Pancreas (tissue), 10 donors: ENCODE data around the gene LYZL2. TPM values are rescaled to one million over a fixed set of nuclear protein-coding genes. Genes with fewer than 3 reads are reported as not detected.

Source experiments
- ATAC-seq, 4 donors: fragments of 200-7000 bp; cut with Tn5 transposase; one replicate each; pipeline versions ENCODE4 v1.8.0 to v1.9.1; 2020; ENCODE audit warnings: mild to moderate bottlenecking in 4 of 4, moderate library complexity in 4 of 4
- DNase-seq, 6 donors: peaks; one replicate each; pipeline ENCODE4 v3.0.0-alpha.2; 2020
- FAIRE-seq: peaks from 2 replicates; lab custom pipeline; 2012; peaks lifted over from hg19 to GRCh38; lab: Jason Lieb, UNC
- H3K27ac ChIP-seq, 4 donors: fragments of 200-600 bp; sonication (generic); 1 replicate in 3 of 4; 2 replicates in 1 of 4; pipeline versions ENCODE4 v1.5.0 to v1.8.0; 2020
- H3K27me3 ChIP-seq, 4 donors: fragments of 200-600 bp; one replicate each; pipeline ENCODE4 v1.8.0; 2021
- H3K36me3 ChIP-seq, 3 donors: fragments of 200-600 bp; sonication (generic) in 1 of 3; one replicate each; pipeline versions ENCODE4 v1.5.0 to v1.8.0; 2020 to 2021
- H3K4me1 ChIP-seq, 3 donors: fragments of 200-600 bp; one replicate each; pipeline ENCODE4 v1.8.0; 2021
- H3K4me3 ChIP-seq, 4 donors: fragments of 200-600 bp; sonication (generic) in 2 of 4; one replicate each; pipeline versions ENCODE4 v1.5.0 to v1.8.0; 2020 to 2021
- H3K9me3 ChIP-seq, 4 donors: fragments of 200-600 bp; one replicate each; pipeline ENCODE4 v1.8.0; 2021
- CTCF ChIP-seq, 4 donors: fragments of 200-600 bp; sonication (generic) in 3 of 4; IDR thresholded peaks; one replicate each; pipeline versions ENCODE4 v1.5.0 to v1.8.0; 2021; ENCODE audit warnings: antibody characterized with exemption in 4 of 4
- WGBS, 2 donors: extraction: QIAGEN DNeasy Blood & Tissue Kit; methylation state at CpG; one replicate each; pipeline ENCODE4 v1.1.7; 2013; 5-methylcytosine and 5-hydroxymethylcytosine counted together
- intact Hi-C, 3 donors: fragments of 100-400 bp; cut with DNase I; formaldehyde crosslinking; loops; one replicate each; pipeline versions ENCODE4 v1.11.1 to v1.14.2; 2022
- polyA plus RNA-seq, 2 donors: library from polyadenylated mRNA; stranded (reverse); fragments of 200-250 nt; gene quantifications; one replicate each; pipeline ENCODE4 v1.2.3, GENCODE V29; 2013
- total RNA-seq, 6 donors: library from RNA; stranded (reverse); fragmentation: NEBNext Ultra II Directional in 4 of 6; extraction: Animal tissue kit (Norgen Biotek cat#: 25700) in 4 of 6; gene quantifications; one replicate each; pipeline versions ENCODE4 v1.2.1 to v1.2.4, GENCODE V29; 2021 to 2023
- donor health status: healthy with polysubstance abuse.
- donor health status: DM: no; HTN: no; CAD: no; lungs with moderate emphysema.
- donor health status: DM: no; HTN: no; CAD: no.
- donor health status: control.
- donor health status: control.
- donor health status: Bipolar disorder and iron deficiency.
- donor health status: DM: yes; HTN: yes; CAD: no.
- donor health status: DM: no; HTN: no; CAD: no.
- donor health status: DM: no; HTN: no; CAD: no.
- donor health status: DM: yes; HTN: yes; CAD: no.

LYZL2 gene
- total and polyA plus RNA-seq, 8 donors = not detected

DNA sequence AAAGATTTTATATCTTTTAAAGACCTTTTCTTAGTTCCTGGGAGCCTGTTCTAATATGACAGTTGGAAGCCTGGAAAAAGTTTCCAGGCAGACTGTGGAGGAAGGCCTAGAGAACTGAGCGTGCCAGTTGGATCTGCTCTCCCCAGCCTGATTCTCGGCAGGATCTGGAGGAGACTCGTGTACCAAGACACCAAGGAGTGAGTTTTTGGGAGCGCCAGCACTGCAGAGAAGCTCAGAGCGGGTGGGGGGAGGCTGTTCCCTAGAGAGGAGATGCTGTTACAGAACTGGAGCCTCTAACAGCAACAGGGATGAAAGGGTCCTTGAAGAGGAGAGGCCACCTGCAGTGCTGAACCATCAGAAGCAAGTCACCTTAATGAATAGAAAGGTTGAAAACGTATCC lies 52.9 kb downstream of the LYZL2 start:
- Histone ChIP-seq H3K36me3 (no peaks in the 10 kb centered on the region), H3K27ac (no peak overlapping the region), H3K9me3 (no peaks in the 10 kb centered on the region), H3K4me3 (no peak overlapping the region), H3K27me3 (no peaks in the 10 kb centered on the region), H3K4me1 (no peaks in the 10 kb centered on the region)
- no peak for TF ChIP-seq CTCF (IDR thresholded peaks at IDR 0.05)
- DNase-seq = no peak
- WGBS, 2 donors = 63 to 75% methylated on average over 6 of the region's 6 CpGs
- no peak for ATAC-seq
- intact Hi-C loops = no loop called here
- no peak for FAIRE-seq

GRCh38 chr10:30574432-30574796 lies 55.1 kb downstream of the LYZL2 start:
- H3K27me3 ChIP-seq = no peaks in the 10 kb centered on the region
- 79 to 94% methylated on average over 4 of the region's 4 CpGs for WGBS, 2 donors
- no peaks in the 10 kb centered on the region for H3K9me3 ChIP-seq
- no peaks in the 10 kb centered on the region for H3K4me1 ChIP-seq
- ATAC-seq (no peak), FAIRE-seq (no peak), DNase-seq (no peak)
- H3K36me3 ChIP-seq = no peaks in the 10 kb centered on the region
- no peak overlapping the region for H3K27ac ChIP-seq
- no peak overlapping the region for H3K4me3 ChIP-seq
- TF ChIP-seq CTCF (IDR thresholded peaks at IDR 0.05) = no peak
- intact Hi-C loops = no loop called here

GRCh38 chr10:30573721-30574431 lies 55.7 kb downstream of the LYZL2 start:
- intact Hi-C loops = no loop called here
- ATAC-seq (peak in 1 of 4 donors; percentile 29), DNase-seq (no peak)

DNA sequence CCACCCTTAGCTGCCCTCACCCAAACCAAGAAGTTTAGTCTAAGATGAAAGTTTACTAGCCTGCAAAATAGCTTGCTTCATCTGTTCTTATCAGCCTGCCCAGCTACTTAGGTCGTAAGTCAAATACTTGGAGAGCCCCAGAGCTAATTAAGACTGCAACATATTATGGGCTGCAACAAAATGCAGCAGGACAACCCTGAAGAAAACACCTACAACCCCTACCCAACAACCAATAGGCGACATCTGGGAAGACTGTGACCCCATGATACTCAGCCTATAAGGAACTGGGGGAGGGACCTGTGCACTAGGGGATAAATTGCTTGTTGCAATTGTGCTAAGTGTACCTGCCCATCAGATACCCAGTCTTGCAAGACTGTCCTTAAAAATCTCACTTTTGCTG lies 64.1 kb downstream of the LYZL2 start:
- no peak for FAIRE-seq

More at GRCh38 chr10:30573721-30574431, 55.7 kb downstream of the LYZL2 start:
- Histone ChIP-seq H3K4me1 (no peaks in the 10 kb centered on the region), H3K36me3 (no peaks in the 10 kb centered on the region), H3K9me3 (no peaks in the 10 kb centered on the region), H3K4me3 (no peak overlapping the region), H3K27ac (no peak overlapping the region), H3K27me3 (no peaks in the 10 kb centered on the region)
- TF ChIP-seq CTCF (IDR thresholded peaks at IDR 0.05) = no peak
- WGBS, 2 donors = 57 to 58% methylated on average over 7 of the region's 7 CpGs
- no peak for FAIRE-seq

More for the DNA sequence above, 64.1 kb downstream of the LYZL2 start:
- DNase-seq (no peak), ATAC-seq (no peak)
- Histone ChIP-seq H3K27me3 (no peaks in the 10 kb centered on the region), H3K27ac (no peak overlapping the region), H3K36me3 (no peaks in the 10 kb centered on the region), H3K4me1 (no peaks in the 10 kb centered on the region), H3K4me3 (no peak overlapping the region), H3K9me3 (no peaks in the 10 kb centered on the region)
- intact Hi-C loops = no loop called here
- TF ChIP-seq CTCF (IDR thresholded peaks at IDR 0.05) = no peak
- 36 to 42% methylated on average over 2 of the region's 2 CpGs for WGBS, 2 donors
